ENCODE data around the gene CCR4. TPM values are rescaled to one million over a fixed set of nuclear protein-coding genes. Genes with fewer than 3 reads are reported as not detected.

Gene CCR4
- total RNA-seq, 1 experiment from 2014 or later = 0.22 TPM

GRCh38 chr3:32998631-32999451 lies 47.4 kb downstream of the CCR4 start:
- H3K4me3 Mint-ChIP-seq = no peak overlapping the region
- no peak for ATAC-seq

More at GRCh38 chr3:32998631-32999451, 47.4 kb downstream of the CCR4 start:
- Mint-ChIP-seq H3K36me3 (peaks cover 3% of the 10 kb centered on the region; the same call in 1 of the 2 replicates), H3K9me3 (no peaks in the 10 kb centered on the region), H3K27me3 (ENCODE audit: low read depth) (no peaks in the 10 kb centered on the region), H3K4me1 (peaks cover 6% of the 10 kb centered on the region), H3K27ac (peak overlapping the region; percentile 35)
- POLR2A ChIA-PET = no interaction called here
- CTCF ChIA-PET = no interaction called here
- no peak for DNase-seq (ENCODE audit: low spot score)
- TF ChIP-seq ZNF138 (CRISPR knock-in tag; conservative IDR thresholded peaks at IDR 0.05) (no peak), ZBTB21 (CRISPR knock-in tag; IDR thresholded peaks at IDR 0.05; ENCODE audit: borderline replicate concordance) (no peak), TCF7 (CRISPR knock-in tag; IDR thresholded peaks at IDR 0.05; ENCODE audit: low read depth) (no peak), CREM (CRISPR knock-in tag; IDR thresholded peaks at IDR 0.05) (no peak), AR (CRISPR knock-in tag; IDR thresholded peaks at IDR 0.05) (no peak), IRF2 (CRISPR knock-in tag; IDR thresholded peaks at IDR 0.05; ENCODE audit: borderline replicate concordance, low read depth) (no peak), TEAD4 (CRISPR knock-in tag; IDR thresholded peaks at IDR 0.05) (no peak), ZBTB43 (CRISPR knock-in tag; IDR thresholded peaks at IDR 0.05) (no peak), TEAD1 (CRISPR knock-in tag; IDR thresholded peaks at IDR 0.05) (no peak), ZNF532 (CRISPR knock-in tag; IDR thresholded peaks at IDR 0.05; ENCODE audit: borderline replicate concordance) (no peak)
- TF ChIP-seq, protein P1, sequence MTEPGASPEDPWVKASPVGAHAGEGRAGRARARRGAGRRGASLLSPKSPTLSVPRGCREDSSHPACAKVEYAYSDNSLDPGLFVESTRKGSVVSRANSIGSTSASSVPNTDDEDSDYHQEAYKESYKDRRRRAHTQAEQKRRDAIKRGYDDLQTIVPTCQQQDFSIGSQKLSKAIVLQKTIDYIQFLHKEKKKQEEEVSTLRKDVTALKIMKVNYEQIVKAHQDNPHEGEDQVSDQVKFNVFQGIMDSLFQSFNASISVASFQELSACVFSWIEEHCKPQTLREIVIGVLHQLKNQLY (CRISPR knock-in tag; IDR thresholded peaks at IDR 0.05) = no peak
- TF ChIP-seq, protein P2, sequence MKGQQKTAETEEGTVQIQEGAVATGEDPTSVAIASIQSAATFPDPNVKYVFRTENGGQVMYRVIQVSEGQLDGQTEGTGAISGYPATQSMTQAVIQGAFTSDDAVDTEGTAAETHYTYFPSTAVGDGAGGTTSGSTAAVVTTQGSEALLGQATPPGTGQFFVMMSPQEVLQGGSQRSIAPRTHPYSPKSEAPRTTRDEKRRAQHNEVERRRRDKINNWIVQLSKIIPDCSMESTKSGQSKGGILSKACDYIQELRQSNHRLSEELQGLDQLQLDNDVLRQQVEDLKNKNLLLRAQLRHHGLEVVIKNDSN (CRISPR knock-in tag; IDR thresholded peaks at IDR 0.05) = no peak
- TF ChIP-seq, protein P3, sequence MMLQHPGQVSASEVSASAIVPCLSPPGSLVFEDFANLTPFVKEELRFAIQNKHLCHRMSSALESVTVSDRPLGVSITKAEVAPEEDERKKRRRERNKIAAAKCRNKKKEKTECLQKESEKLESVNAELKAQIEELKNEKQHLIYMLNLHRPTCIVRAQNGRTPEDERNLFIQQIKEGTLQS (CRISPR knock-in tag; conservative IDR thresholded peaks at IDR 0.05) = no peak
